HEK293 (cell line): ENCODE measurements around the gene SBNO2.

Experiments used
- GLI4 ChIP-seq: fragments of 450-650 bp; formaldehyde crosslinking; IDR thresholded peaks from 2 replicates; pipeline ENCODE4 v1.5.1; 2016; ENCODE audit warnings: missing biosample characterization, missing genetic modification characterization
- REPIN1 ChIP-seq: fragments of 450-650 bp; formaldehyde crosslinking; IDR thresholded peaks from 2 replicates; pipeline ENCODE4 v1.5.1; 2017; ENCODE audit warnings: missing biosample characterization, missing genetic modification characterization, low read depth
- ZFP69B ChIP-seq: fragments of 450-650 bp; formaldehyde crosslinking; IDR thresholded peaks from 2 replicates; pipeline ENCODE4 v1.5.1; 2016; ENCODE audit warnings: missing biosample characterization, missing genetic modification characterization
- ZNF184 ChIP-seq: fragments of 450-650 bp; IDR thresholded peaks from 2 replicates; pipeline ENCODE4 v1.5.1; 2018; ENCODE audit warnings: missing biosample characterization, mild to moderate bottlenecking, missing genetic modification characterization
- ZNF239 ChIP-seq: fragments of 450-650 bp; formaldehyde crosslinking; IDR thresholded peaks from 2 replicates; pipeline ENCODE4 v1.5.1; 2016; ENCODE audit warnings: missing biosample characterization, missing genetic modification characterization
- ZNF433 ChIP-seq: fragments of 450-650 bp; formaldehyde crosslinking; IDR thresholded peaks from 2 replicates; pipeline ENCODE4 v1.5.1; 2016; ENCODE audit warnings: missing biosample characterization, missing genetic modification characterization, low read depth
- ZNF654 ChIP-seq: fragments of 450-650 bp; formaldehyde crosslinking; IDR thresholded peaks from 2 replicates; pipeline ENCODE4 v1.5.1; 2016; ENCODE audit warnings: low read depth, missing biosample characterization, missing genetic modification characterization
- ZNF777 ChIP-seq: fragments of 450-650 bp; formaldehyde crosslinking; IDR thresholded peaks from 2 replicates; pipeline ENCODE4 v1.5.1; 2017; ENCODE audit warnings: missing biosample characterization, missing genetic modification characterization, borderline replicate concordance
- ZNF830 ChIP-seq: fragments of 450-650 bp; IDR thresholded peaks from 2 replicates; pipeline ENCODE4 v1.5.0; 2018; ENCODE audit warnings: missing biosample characterization, missing genetic modification characterization, low read depth, mild to moderate bottlenecking, moderate library complexity
- ZSCAN30 ChIP-seq: fragments of 450-650 bp; IDR thresholded peaks from 2 replicates; pipeline ENCODE4 v1.5.1; 2018; ENCODE audit warnings: missing biosample characterization, mild to moderate bottlenecking, missing genetic modification characterization, moderate library complexity
- TF ChIP-seq, protein P1 (sequence below): fragments of 450-650 bp; formaldehyde crosslinking; IDR thresholded peaks from 2 replicates; pipeline ENCODE4 v1.5.1; 2016; ENCODE audit warnings: missing biosample characterization, missing genetic modification characterization
- TF ChIP-seq, protein P2 (sequence below): fragments of 450-650 bp; formaldehyde crosslinking; IDR thresholded peaks from 2 replicates; pipeline ENCODE4 v1.5.1; 2016; ENCODE audit warnings: missing biosample characterization, missing genetic modification characterization
- TF ChIP-seq, protein P3 (sequence below): fragments of 450-650 bp; formaldehyde crosslinking; conservative IDR thresholded peaks from 2 replicates; pipeline ENCODE4 v1.5.1; 2016; ENCODE audit warnings: low read depth, missing biosample characterization, missing genetic modification characterization

DNA sequence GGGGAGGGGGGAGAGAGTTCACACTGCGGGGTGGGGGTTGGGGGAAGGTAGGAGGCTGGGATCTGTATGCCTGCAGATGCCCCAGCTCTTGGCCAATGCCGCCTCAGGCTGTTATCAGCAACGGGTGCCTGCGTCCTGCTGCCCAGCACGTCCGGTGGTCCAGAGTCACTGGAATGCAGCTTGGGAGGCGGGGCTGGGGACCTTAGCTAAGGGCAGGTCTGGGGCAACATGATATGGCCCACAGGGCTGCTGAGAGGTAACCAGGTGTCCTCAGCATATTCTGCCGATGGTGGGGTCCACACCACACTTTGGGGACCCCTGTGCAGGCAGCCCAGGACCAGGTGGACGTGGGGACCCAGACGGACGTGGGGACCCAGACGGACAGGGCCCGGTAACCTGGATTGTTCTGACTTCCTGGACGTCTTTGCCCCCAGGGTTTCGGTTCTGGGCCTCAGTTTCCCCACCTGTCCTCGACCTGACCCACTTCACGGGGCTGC, 107.8 kb downstream of the SBNO2 start:
- TF ChIP-seq, protein P1, sequence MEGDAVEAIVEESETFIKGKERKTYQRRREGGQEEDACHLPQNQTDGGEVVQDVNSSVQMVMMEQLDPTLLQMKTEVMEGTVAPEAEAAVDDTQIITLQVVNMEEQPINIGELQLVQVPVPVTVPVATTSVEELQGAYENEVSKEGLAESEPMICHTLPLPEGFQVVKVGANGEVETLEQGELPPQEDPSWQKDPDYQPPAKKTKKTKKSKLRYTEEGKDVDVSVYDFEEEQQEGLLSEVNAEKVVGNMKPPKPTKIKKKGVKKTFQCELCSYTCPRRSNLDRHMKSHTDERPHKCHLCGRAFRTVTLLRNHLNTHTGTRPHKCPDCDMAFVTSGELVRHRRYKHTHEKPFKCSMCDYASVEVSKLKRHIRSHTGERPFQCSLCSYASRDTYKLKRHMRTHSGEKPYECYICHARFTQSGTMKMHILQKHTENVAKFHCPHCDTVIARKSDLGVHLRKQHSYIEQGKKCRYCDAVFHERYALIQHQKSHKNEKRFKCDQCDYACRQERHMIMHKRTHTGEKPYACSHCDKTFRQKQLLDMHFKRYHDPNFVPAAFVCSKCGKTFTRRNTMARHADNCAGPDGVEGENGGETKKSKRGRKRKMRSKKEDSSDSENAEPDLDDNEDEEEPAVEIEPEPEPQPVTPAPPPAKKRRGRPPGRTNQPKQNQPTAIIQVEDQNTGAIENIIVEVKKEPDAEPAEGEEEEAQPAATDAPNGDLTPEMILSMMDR (tag by site-specific recombination), result no peak
- TF ChIP-seq ZFP69B (tag by site-specific recombination) (no peak), GLI4 (no peak), ZNF184 (tag by site-specific recombination) (no peak), ZNF239 (tag by site-specific recombination) (no peak), ZNF830 (tag by site-specific recombination) (no peak), ZSCAN30 (no peak), REPIN1 (tag by site-specific recombination) (no peak), ZNF777 (no peak), ZNF433 (tag by site-specific recombination) (no peak), ZNF654 (tag by site-specific recombination) (no peak)
- TF ChIP-seq, protein P2, sequence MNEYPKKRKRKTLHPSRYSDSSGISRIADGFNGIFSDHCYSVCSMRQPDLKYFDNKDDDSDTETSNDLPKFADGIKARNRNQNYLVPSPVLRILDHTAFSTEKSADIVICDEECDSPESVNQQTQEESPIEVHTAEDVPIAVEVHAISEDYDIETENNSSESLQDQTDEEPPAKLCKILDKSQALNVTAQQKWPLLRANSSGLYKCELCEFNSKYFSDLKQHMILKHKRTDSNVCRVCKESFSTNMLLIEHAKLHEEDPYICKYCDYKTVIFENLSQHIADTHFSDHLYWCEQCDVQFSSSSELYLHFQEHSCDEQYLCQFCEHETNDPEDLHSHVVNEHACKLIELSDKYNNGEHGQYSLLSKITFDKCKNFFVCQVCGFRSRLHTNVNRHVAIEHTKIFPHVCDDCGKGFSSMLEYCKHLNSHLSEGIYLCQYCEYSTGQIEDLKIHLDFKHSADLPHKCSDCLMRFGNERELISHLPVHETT (tag by site-specific recombination), result no peak
- TF ChIP-seq, protein P3, sequence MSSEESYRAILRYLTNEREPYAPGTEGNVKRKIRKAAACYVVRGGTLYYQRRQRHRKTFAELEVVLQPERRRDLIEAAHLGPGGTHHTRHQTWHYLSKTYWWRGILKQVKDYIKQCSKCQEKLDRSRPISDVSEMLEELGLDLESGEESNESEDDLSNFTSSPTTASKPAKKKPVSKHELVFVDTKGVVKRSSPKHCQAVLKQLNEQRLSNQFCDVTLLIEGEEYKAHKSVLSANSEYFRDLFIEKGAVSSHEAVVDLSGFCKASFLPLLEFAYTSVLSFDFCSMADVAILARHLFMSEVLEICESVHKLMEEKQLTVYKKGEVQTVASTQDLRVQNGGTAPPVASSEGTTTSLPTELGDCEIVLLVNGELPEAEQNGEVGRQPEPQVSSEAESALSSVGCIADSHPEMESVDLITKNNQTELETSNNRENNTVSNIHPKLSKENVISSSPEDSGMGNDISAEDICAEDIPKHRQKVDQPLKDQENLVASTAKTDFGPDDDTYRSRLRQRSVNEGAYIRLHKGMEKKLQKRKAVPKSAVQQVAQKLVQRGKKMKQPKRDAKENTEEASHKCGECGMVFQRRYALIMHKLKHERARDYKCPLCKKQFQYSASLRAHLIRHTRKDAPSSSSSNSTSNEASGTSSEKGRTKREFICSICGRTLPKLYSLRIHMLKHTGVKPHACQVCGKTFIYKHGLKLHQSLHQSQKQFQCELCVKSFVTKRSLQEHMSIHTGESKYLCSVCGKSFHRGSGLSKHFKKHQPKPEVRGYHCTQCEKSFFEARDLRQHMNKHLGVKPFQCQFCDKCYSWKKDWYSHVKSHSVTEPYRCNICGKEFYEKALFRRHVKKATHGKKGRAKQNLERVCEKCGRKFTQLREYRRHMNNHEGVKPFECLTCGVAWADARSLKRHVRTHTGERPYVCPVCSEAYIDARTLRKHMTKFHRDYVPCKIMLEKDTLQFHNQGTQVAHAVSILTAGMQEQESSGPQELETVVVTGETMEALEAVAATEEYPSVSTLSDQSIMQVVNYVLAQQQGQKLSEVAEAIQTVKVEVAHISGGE (tag by site-specific recombination), result no peak
